Hematopoietic multipotent progenitor cell (in vitro differentiated cells): ENCODE results near the gene KIAA0408. TPM values are rescaled to one million over a fixed set of nuclear protein-coding genes. Genes with fewer than 3 reads are reported as not detected.

Source experiments
- DNase-seq, 3 donors: peaks; one replicate each; pipeline ENCODE4 v3.0.0-alpha.2; 2011 to 2015; ENCODE audit warnings: low read depth in 2 of 3, low spot score in 2 of 3
- total RNA-seq: library from RNA; depleted of rRNA; stranded (reverse); fragments of >200 nt; gene quantifications from one replicate; pipeline ENCODE4 v1.2.3, GENCODE V29; 2012

The KIAA0408 gene
- total RNA-seq: under 0.01 TPM

DNA sequence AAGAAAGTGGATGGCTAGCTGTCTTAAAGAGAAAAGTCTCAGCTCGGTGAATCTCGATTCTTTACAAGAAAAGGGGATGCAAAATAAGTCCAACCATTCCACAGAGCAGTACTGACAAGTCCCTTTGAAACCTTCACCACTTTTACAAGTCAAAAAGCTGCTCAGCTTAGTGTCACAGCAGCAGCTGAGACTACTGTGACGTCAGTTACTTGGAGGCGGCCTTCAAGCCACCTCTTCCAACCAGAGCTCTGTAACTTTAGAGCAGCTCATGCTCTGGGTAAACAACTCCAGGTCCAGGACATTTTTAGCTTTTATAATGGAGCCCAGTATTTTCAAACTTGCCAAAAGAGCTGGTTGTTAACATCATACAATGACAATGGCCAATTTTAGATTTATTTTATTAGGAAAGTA, at the start of gene KIAA0408:
KIAA0408 (minus strand) TSS at position 159 of the 411 bp plus-strand sequence. CDS start 5,408 bp downstream, outside the sequence.
- DNase-seq: no peak

GRCh38 chr6:127506894-127507293, 47.7 kb upstream of the KIAA0408 start:
- no peak for DNase-seq

DNA sequence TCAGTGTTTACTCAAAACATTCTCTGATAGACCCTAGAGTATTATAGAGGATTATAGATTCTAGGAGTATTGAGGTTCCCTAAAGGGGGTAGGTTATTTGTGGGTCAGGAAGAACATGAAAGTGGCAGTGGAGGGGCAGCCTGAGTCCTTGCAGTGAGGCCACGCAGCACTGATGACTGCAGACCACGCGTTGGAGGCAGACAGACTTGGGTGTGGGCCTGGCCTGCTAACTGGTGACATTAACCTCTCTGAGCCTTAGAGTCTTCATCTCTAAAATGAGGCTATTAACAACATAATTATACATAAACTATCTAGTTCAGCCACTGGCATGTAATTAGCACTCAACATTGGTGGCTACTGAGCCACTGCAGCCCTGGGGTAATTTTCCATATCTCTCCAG, 43.8 kb upstream of the KIAA0408 start:
- no peak for DNase-seq

DNA sequence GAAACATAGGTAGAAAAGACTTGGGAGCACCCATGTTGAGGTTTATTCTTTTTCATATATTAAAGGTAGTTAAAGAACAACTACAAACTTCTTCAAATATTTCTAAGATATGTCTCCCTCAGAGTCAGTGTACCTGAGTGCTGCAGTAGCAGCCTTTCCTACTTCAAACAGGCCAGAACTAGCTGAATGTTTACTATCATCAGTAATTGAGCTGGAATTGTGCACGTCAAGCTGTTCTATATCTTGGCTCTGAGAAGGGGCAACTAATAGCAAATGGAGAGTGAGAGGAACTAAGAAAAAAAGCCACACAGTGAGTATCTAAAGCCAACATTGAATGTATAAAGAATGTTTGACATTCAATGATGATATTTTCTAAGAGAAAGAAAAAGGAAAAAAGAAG, 38.2 kb upstream of the KIAA0408 start:
- no peak for DNase-seq

DNA sequence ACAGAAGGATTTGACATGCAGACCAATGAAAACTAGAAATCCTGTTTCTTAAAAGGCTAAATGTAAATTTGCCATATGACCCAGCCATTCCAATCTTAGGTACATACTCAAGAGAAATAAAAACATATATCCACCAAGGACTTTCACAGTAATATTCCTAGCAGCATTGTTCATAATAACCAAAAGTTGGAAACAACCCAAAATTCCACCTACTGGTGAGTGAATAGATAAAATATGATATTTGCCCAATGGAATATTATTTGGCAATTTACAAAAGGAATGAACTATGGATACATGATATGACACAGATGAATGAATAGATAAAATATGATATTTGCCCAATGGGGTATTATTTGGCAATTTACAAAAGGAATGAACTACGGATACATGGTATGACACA, 37.3 kb upstream of the KIAA0408 start:
- no peak for DNase-seq

DNA sequence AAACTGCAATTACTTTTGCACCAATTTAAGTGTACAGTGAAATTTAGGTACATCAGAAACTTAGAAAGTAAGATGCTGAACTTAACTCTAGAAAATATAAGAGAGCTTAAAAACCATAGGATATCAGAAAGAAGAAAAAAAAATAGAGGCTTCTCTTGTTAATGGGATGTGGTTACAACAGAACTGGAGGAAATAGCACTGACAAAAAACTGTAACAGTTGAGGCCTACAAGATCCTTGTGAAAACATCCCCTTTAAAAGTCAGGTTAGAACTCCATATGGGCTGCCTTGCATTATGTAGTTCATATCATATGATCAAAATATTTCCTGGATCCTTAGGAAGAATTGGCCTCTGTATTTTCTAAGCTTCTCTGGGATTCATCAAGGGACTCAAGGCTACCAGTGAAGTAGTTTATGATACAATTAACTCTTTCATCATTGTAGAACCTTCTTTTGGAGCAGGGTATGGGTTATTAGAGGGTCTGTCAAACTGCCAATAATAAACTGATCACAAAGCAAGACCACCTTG, 35.1 kb upstream of the KIAA0408 start:
- DNase-seq: no peak

GRCh38 chr6:127489248-127489647, 30.1 kb upstream of the KIAA0408 start:
- DNase-seq: no peak

DNA sequence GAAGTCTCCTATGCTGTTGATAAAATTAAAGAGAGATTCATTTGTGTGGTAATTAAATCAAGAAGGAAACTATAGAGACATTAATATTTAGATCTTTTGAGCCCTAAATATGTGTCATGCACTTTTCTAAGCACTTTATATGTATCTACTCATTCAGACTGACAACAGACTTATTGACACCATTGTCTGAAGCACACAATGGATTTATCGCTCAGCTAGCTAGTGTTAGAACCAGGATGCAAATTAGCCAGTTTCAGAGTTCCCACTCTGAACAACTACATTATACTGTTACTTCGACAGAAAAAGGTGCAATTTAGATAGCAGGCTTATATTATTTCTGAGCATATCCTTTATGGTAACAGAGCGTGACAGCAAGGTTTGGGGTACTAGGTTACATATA, 27.7 kb upstream of the KIAA0408 start:
- DNase-seq: no peak

DNA sequence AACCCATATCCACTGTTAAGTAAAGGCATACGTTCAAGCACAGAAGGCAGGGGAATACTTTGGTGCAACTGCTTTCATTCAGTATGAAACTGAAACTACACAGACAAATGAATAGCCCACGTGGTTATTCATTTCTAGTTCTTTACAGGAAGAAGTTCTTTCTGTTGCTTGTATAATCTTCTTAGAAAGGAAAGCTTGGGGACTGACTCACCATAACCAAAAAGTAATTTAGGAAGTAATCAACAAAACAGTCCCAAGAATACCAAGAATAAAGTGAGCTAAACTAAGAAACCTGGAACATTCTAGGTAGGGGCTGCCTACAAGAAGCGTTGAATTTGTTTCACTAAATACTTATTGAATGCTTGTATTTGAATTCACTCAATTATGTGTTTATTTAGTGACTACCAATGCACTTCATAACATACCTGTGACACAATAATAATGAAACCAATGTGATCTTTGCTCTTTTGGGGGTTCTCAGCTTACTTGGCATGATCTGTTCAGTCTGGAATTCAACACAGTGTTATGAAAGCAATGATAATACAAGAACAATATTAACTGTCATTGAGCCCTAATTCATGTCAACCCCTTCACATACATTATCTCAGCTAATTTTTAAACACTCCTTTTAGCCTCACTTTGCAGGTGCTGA, 25.1 kb upstream of the KIAA0408 start:
- peak in 2 of 3 donors; percentile 14 to 48 for DNase-seq

DNA sequence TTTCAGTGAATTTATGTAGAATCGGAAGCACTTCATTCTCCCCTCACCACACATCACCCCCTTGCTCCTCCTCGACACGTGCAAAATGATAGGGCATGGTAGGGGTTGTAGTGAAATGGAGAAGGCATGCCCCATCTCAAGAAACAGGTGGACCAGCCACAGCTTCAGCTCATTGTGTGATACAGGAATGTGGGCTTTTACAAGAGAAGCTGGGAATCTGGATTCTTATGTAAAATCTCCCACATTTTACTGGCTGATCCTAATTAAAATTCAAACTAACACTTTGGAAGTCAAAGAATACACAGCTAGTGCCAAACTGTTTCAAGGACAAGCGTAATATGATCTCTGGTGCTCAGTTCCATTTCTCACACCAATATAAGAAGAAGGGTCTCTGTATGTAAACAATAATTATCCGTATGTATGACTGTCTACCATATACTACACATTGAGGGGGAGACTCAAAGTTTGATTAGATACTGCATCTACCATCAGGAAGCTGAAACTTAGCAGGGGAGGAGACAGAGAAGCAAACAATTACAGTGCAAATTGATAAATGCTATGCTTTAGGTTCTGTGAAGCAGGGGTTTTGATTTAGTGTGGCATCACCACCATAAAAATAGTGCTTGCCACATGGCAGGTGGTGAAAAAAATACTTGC, 24.3 kb upstream of the KIAA0408 start:
- no peak for DNase-seq

DNA sequence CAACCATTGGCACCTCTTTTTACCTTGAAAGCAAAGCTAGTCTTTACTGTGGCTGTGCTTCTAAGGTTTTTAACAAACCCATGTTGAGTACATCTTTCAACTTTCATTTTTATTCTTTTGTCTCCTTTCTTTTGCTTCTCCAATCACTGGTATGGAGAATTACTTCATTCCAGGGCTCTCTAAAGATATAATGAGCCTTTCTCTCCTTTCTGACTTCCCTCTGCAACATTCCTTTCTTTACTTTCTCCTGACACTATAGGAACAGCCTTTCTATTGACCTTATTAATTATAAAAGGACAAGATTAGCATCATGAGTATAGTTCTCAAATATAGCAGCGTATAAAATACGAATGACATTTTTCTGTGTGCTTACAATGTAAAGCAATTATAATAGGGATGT, 23.1 kb upstream of the KIAA0408 start:
- DNase-seq: no peak

GRCh38 chr6:127481628-127482027, 22.4 kb upstream of the KIAA0408 start:
- DNase-seq: no peak

- no peak for DNase-seq
These were observed 21.9 kb upstream of the KIAA0408 start for GRCh38 chr6:127481111-127481510.

- DNase-seq: no peak
These were observed 18.5 kb upstream of the KIAA0408 start for GRCh38 chr6:127477658-127478057.

GRCh38 chr6:127475823-127476176, 16.6 kb upstream of the KIAA0408 start:
- no peak for DNase-seq

DNA sequence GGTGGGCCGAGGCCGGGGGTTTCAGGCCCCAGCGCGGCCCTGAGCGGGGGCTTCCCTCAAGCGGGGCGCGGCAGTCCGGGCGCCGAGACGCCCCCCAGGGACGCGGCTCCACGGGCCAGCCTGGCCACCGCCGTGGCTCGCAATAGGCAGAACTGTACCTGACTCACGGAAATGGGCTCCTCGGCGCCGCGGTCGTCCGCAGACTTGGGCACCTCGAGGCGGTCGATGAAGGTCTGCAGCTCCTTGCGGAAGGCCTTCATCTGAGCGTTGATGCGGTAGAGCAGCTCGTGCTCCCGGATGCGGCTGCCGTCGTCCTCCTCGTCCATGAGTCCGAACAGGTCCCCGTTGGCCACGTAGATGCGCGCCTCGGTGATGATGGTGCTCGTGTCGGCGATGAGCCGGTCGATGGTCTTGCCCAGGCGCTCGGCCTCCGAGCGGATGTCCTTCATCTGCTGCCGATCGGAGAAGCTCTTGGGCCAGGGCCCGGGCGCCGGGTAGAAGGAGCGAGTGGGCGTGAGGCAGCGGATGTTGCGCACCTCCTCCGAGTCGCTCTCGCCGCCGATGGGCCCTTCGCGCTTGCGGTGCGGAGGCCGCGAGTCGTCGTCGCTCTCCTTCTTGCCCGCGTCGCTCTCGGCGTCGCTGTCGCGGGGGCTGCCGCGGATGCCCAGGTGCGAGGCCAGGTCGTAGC, 16.1 kb upstream of the KIAA0408 start:
- no peak for DNase-seq

- no peak for DNase-seq
These were observed 12.4 kb upstream of the KIAA0408 start for GRCh38 chr6:127471379-127472255.

- DNase-seq: no peak
These were observed 9.7 kb upstream of the KIAA0408 start for GRCh38 chr6:127468936-127469335.

GRCh38 chr6:127466416-127466815, 7.2 kb upstream of the KIAA0408 start:
- DNase-seq: no peak

DNA sequence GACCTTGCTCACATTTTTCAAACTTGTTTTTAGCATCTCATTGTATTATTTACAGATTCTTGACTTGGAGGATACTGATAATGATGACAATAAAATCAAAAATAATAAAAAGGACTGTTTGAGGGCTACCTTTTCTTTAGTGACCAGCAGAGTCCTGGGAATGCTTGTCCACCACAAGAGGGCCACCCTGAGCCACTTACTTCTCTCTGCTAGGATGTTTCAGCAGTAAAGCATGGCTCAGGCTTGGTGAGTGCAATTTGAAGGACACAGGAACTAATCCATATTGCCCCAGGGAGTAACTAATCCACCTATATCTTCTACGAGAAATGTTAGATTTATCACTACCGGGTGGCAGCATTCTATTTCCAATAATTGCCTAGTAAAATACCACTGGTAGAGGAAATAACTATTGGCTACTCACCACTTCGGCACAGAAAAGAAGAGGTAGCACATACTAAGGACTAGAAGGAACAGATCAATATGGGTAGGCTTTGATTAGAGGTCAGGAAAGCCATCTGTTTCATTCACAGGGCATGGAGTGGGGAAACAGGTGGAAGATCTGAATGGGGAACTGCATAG, 5.8 kb upstream of the KIAA0408 start:
- DNase-seq: peak; percentile 16 to 64 (median 43)
